SK-N-SH (cell line): ENCODE measurements around the gene GRM8. TPM values are rescaled to one million over a fixed set of nuclear protein-coding genes. Genes with fewer than 3 reads are reported as not detected.

Experiments used
- CTCF ChIA-PET: fragments of 300-600, 350-600 bp; formaldehyde crosslinking; extraction: SDS; loops from one replicate; lab custom pipeline; 2021; lab: Yijun Ruan, JAX
- POLR2A ChIA-PET: fragments of 350-600 bp; sonication (Branson Sonifier 250); formaldehyde crosslinking; extraction: SDS; loops from one replicate; lab custom pipeline; 2020; ENCODE audit warnings: antibody characterized with exemption, inconsistent platforms; lab: Yijun Ruan, JAX
- DNase-seq: peaks from one replicate; pipeline ENCODE4 v3.0.0; 2012
- H2AFZ ChIP-seq: fragments of 200-600 bp; sonication (generic); 2 replicates; pipeline ENCODE4 v1.8.1; 2016; ENCODE audit warnings: antibody characterized with exemption, mild to moderate bottlenecking, low read depth
- H3F3A ChIP-seq: fragments of 200-600 bp; sonication (generic); replicated peaks from 2 replicates; pipeline ENCODE3; 2016; ENCODE audit warnings: antibody characterized with exemption, mild to moderate bottlenecking; ENCODE audit not compliant: insufficient read depth
- H3K27ac ChIP-seq, 2 experiments: fragments of 200-500 bp in 1 of 2; fragments of 200-600 bp in 1 of 2; sonication (Bioruptor generic) in 1 of 2; sonication (generic), shearing (Covaris generic) in 1 of 2; 2 replicates each; pipeline versions ENCODE4 v1.5.1 to v1.6.1; 2014 to 2016; ENCODE audit warnings: low read depth in 2 of 2, inconsistent platforms in 1 of 2, low read length in 1 of 2, mild to moderate bottlenecking in 1 of 2, mixed read lengths in 1 of 2
- H3K27me3 ChIP-seq: fragments of 200-600 bp; sonication (generic), shearing (Covaris generic); 2 replicates; pipeline ENCODE4 v1.6.1; 2016; ENCODE audit warnings: mixed run types; ENCODE audit not compliant: insufficient read depth
- H3K36me3 ChIP-seq, 2 experiments: fragments of 200-500 bp in 1 of 2; fragments of 200-600 bp in 1 of 2; sonication (Bioruptor generic) in 1 of 2; sonication (generic) in 1 of 2; replicated peaks in 1 of 2; 2 replicates each; pipeline versions ENCODE3 to v1.5.1; 2014 to 2016; ENCODE audit warnings: low read length in 1 of 2, mild to moderate bottlenecking in 1 of 2; ENCODE audit not compliant: insufficient read depth in 2 of 2, control insufficient read depth in 1 of 2
- H3K4me1 ChIP-seq, 2 experiments: fragments of 200-500 bp in 1 of 2; fragments of 200-600 bp in 1 of 2; sonication (Bioruptor generic) in 1 of 2; sonication (generic), shearing (Covaris generic) in 1 of 2; 2 replicates each; pipeline versions ENCODE4 v1.5.1 to v1.6.1; 2014 to 2016; ENCODE audit warnings: low read depth in 1 of 2, low read length in 1 of 2, mixed run types in 1 of 2; ENCODE audit not compliant: insufficient read depth in 2 of 2, control insufficient read depth in 1 of 2
- H3K4me2 ChIP-seq: fragments of 200-600 bp; sonication (generic), shearing (Covaris generic); 2 replicates; pipeline ENCODE4 v1.6.1; 2017; ENCODE audit warnings: mixed run types
- H3K4me3 ChIP-seq, 2 experiments: fragments of 200-500 bp in 1 of 2; fragments of 200-600 bp in 1 of 2; sonication (Bioruptor generic) in 1 of 2; sonication (generic), shearing (Covaris generic) in 1 of 2; 2 replicates each; pipeline versions ENCODE4 v1.5.1 to v1.8.1; 2014 to 2016; ENCODE audit warnings: low read depth in 2 of 2, inconsistent platforms in 1 of 2, low read length in 1 of 2, mild to moderate bottlenecking in 1 of 2, mixed read lengths in 1 of 2, moderate library complexity in 1 of 2
- H3K79me2 ChIP-seq: fragments of 200-600 bp; sonication (generic); 2 replicates; pipeline ENCODE4 v1.8.1; 2017; ENCODE audit warnings: mild to moderate bottlenecking; ENCODE audit not compliant: insufficient read depth
- H3K9ac ChIP-seq: fragments of 200-600 bp; sonication (generic); 2 replicates; pipeline ENCODE4 v1.6.1; 2017; ENCODE audit warnings: mixed run types
- H3K9me2 ChIP-seq: fragments of 200-600 bp; sonication (generic); 2 replicates; pipeline ENCODE4 v1.6.1; 2017; ENCODE audit warnings: mixed run types
- H3K9me3 ChIP-seq: fragments of 200-600 bp; sonication (generic); 2 replicates; pipeline ENCODE4 v1.6.1; 2017; ENCODE audit warnings: mixed run types, mild to moderate bottlenecking, moderate library complexity
- H4K20me1 ChIP-seq: fragments of 200-600 bp; sonication (generic); 2 replicates; pipeline ENCODE4 v1.6.1; 2017; ENCODE audit warnings: mild to moderate bottlenecking, mixed run types; ENCODE audit not compliant: insufficient read depth
- CHD2 ChIP-seq: fragments of 150-350 bp; IDR thresholded peaks from 2 replicates; pipeline ENCODE4 v1.6.1; 2018; ENCODE audit warnings: low read length; ENCODE audit not compliant: partially characterized antibody
- EZH2phosphoT487 ChIP-seq: fragments of 200-600 bp; sonication (generic); IDR thresholded peaks from 2 replicates; pipeline ENCODE4 v1.6.1; 2017; ENCODE audit warnings: low read depth, mixed run types, mild to moderate bottlenecking, antibody characterized with exemption, moderate library complexity, borderline replicate concordance
- GABPA ChIP-seq: IDR thresholded peaks from 2 replicates; pipeline ENCODE4 v1.4.0; 2012; ENCODE audit warnings: low read depth, mild to moderate bottlenecking
- GATA2 ChIP-seq: sonication (generic); formaldehyde crosslinking; IDR thresholded peaks from 2 replicates; pipeline ENCODE4 v1.5.0; 2020; ENCODE audit warnings: mild to moderate bottlenecking, missing genetic modification reagents
- IRF3 ChIP-seq: fragments of 150-350 bp; IDR thresholded peaks from 2 replicates; pipeline ENCODE4 v1.6.1; 2016; ENCODE audit warnings: mild to moderate bottlenecking, low read depth, low read length
- JUND ChIP-seq: IDR thresholded peaks from 2 replicates; pipeline ENCODE4 v1.4.0; 2012
- MXI1 ChIP-seq: IDR thresholded peaks from 2 replicates; pipeline ENCODE4 v1.6.1; 2012; ENCODE audit warnings: mild to moderate bottlenecking, low read depth, low read length, improper control_type of control experiment
- REST ChIP-seq: IDR thresholded peaks from 2 replicates; pipeline ENCODE4 v1.6.1; 2012; ENCODE audit warnings: mild to moderate bottlenecking, low read depth, low read length, moderate library complexity
- TCF12 ChIP-seq: IDR thresholded peaks from 2 replicates; pipeline ENCODE4 v1.4.0; 2012
- TEAD4 ChIP-seq: IDR thresholded peaks from 2 replicates; pipeline ENCODE4 v1.4.0; 2012; ENCODE audit warnings: mild to moderate bottlenecking, borderline replicate concordance; ENCODE audit not compliant: insufficient read depth
- USF1 ChIP-seq: IDR thresholded peaks from 2 replicates; pipeline ENCODE4 v1.4.0; 2012; ENCODE audit warnings: low read depth, borderline replicate concordance
- YY1 ChIP-seq: IDR thresholded peaks from 2 replicates; pipeline ENCODE4 v1.4.0; 2012; ENCODE audit warnings: low read depth, mild to moderate bottlenecking
- ZBTB33 ChIP-seq: IDR thresholded peaks from 2 replicates; pipeline ENCODE4 v1.4.0; 2012; ENCODE audit warnings: low read depth, borderline replicate concordance
- WGBS: methylation state at CpG from one replicate; pipeline ENCODE4 v1.1.6; 2017; ENCODE audit warnings: low lambda C conversion rate; 5-methylcytosine and 5-hydroxymethylcytosine counted together
- polyA plus RNA-seq, 3 experiments: library from polyadenylated mRNA; depleted of rRNA; stranded (reverse); fragments of >200 nt; gene quantifications; 2 replicates each; pipeline ENCODE4 v1.2.3, GENCODE V29; 2012

Gene GRM8
- polyA plus RNA-seq, 1 of the 3 experiments (the other 2 are of a cell fraction), result 0.10 TPM

GRCh38 chr7:126805351-126805750, 447.4 kb downstream of the GRM8 start:
- H3K4me1 ChIP-seq, result peaks cover 0 to 10% of the 10 kb centered on the region in 2 experiments; a peak in 2 of 4 replicates
- no peak for DNase-seq
- ChIA-PET POLR2A (no interaction called here), CTCF (interaction anchor here (1.1 to 5.3 kb wide), 5 partner anchors 13 to 499 kb away, joined by 3 to 58 read pairs (median 20); partner anchors contain the start of gene GRM8)
- no peak overlapping the region for H3K27ac ChIP-seq
- H3K9me3 ChIP-seq, result no peaks in the 10 kb centered on the region
- no peak for TF ChIP-seq USF1
- H3K9me2 ChIP-seq, result no peaks in the 10 kb centered on the region
- H3K79me2 ChIP-seq, result no peaks in the 10 kb centered on the region
- H3K4me2 ChIP-seq, result no peak overlapping the region
- WGBS, result 74% methylated on average over 1 of the region's 1 CpG
- no peaks in the 10 kb centered on the region for H4K20me1 ChIP-seq
- no peaks in the 10 kb centered on the region for H3K36me3 ChIP-seq
- no peaks in the 10 kb centered on the region for H3K27me3 ChIP-seq
- H3K4me3 ChIP-seq, result no peak overlapping the region
- no peak overlapping the region for H3K9ac ChIP-seq
- no peak overlapping the region for H2AFZ ChIP-seq
- H3F3A ChIP-seq, result no peaks in the 10 kb centered on the region

DNA sequence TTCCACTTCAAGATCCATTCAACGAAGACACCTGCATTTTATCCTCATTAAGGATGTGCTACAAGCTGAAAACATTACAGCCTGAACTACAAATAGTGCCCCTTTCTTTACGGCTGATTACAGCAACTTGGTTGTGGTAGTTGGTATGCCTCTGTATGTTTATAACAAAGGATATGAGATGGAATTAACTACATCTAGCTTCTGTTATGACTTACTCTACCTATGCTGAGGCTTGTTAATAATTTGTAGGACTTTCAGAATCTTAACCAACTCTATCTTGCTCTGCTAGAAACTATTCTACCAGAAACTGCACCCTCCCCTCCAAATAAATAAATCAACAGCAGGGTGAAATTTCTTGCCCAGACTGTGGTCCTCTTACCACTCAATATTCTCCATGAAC, 448.1 kb downstream of the GRM8 start:
- TF ChIP-seq GABPA, result no peak
- no peak for TF ChIP-seq TCF12
- TF ChIP-seq IRF3, result no peak
- no peak for TF ChIP-seq MXI1
- TF ChIP-seq ZBTB33, result no peak
- no peak for TF ChIP-seq CHD2
- TF ChIP-seq GATA2 (CRISPR knock-in tag), result no peak
- no peak for TF ChIP-seq EZH2phosphoT487
- TF ChIP-seq REST, result no peak
- TF ChIP-seq YY1, result no peak
- no peak for TF ChIP-seq JUND
- TF ChIP-seq TEAD4, result no peak
- TF ChIP-seq USF1, result no peak
- Histone ChIP-seq H3K27me3 (no peaks in the 10 kb centered on the region), H4K20me1 (no peaks in the 10 kb centered on the region), H3K36me3 (no peaks in the 10 kb centered on the region), H3K27ac (peak overlapping the region in 1 of 2 experiments; percentile 48; a peak in 1 of 4 replicates), H3K4me2 (no peak overlapping the region), H2AFZ (no peak overlapping the region), H3K9ac (no peak overlapping the region), H3K79me2 (no peaks in the 10 kb centered on the region), H3K4me1 (peaks cover 0 to 10% of the 10 kb centered on the region in 2 experiments; a peak in 2 of 4 replicates), H3K9me3 (no peaks in the 10 kb centered on the region), H3K4me3 (no peak overlapping the region), H3F3A (no peaks in the 10 kb centered on the region), H3K9me2 (no peaks in the 10 kb centered on the region)
- WGBS, result 45% methylated on average over 2 of the region's 2 CpGs
- no peak for DNase-seq
- CTCF ChIA-PET, result interaction anchor here (0.9 to 5.3 kb wide), 11 partner anchors 13 to 448 kb away, joined by 3 to 58 read pairs (median 4); partner anchors contain the start of gene GRM8
- POLR2A ChIA-PET, result no interaction called here
